Stimulated activated CD4-positive, alpha-beta T cell treated with anti-CD3 and anti-CD28 coated beads, TNF-alpha, amount 100 ng/mL, for 48 hours (primary cell): ENCODE measurements around the gene H19.

ENCODE experiments used
- DNase-seq, 3 donors: peaks; one replicate each; pipeline ENCODE4 v3.0.0-alpha.2; 2020; ENCODE audit warnings: low read depth in 3 of 3

The H19 gene

DNA sequence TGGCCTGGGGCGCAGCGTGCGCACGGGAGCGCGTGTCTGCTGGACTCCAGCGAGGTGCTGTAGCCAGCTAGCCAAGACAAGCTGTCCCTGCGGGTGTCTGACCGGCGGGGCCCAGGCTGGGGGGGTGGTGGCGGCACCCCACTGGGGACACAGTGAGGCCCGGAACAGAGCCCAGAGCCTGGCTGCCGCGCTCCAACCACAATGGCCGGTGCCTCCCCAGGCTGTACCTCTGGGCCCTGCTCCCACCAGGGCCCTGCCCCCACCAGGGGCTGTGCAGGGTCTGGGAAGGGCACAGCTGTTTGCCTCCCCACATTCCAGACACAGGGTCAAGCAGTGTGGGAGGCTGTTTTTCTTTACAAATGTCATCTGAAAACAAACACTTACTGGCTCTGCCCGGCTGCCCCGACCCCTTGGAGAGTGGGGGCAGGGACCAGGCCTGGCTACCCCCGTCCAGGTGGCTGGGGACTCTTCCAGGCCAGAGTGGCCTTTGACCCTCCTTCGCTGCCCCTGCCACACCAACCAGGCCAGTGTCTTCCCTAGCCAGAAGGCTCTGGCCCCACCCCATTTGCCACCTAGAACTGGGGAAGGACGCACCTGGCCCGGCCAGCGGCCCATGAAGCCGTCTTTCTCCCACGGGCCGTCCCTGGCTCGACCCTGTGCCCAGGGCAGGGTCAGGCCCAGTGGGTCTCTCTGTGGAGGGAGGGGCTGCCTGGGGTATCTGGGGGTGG is 14.6 kb downstream of the H19 start:
- DNase-seq = no peak

DNA sequence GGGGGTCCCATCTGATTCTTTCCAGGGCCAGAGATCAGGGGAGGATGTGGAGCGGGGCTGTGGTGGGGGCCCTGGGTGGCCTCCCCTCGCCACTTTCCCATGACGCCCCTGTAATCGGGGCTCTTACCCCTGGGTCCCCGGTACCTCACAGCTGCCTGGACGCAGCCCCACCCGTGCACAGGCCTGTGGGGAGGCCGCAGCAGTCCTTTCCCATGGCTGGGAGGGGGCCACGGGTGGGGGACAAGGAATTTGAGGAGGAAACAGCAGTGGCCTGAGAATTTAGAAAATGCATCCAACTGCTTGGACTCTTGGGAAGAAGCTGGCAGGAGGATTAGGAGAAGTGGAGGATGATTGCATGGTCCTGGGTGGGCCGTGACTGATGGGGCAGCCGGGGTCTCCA is 18.0 kb downstream of the H19 start:
- DNase-seq = no peak

GRCh38 chr11:1978720-1979473 is 18.7 kb downstream of the H19 start:
- DNase-seq = no peak

- DNase-seq = no peak
Observed at GRCh38 chr11:1975185-1975584, 22.5 kb downstream of the H19 start.

DNA sequence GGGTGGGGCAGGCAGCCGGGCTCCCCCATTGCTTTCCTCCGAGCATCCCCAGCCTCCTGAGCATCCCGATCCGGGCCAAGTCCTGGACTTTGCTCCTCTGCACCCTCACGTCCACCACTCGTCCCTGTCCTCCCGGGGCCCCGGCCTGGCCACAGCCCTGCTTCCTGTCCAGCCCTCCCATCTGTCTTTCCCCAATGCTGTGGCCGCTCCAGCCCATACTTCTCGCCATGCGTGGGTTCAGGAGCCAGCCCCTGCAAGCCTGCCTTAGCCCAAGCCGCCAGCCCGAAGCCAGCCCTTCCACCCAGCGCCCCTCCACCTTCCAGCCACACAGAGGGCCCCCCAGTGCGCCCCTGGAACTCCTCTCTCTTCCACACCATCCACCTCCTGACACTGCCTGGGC is 26.7 kb downstream of the H19 start:
- no peak for DNase-seq

GRCh38 chr11:1969776-1970175 is 27.9 kb downstream of the H19 start:
- DNase-seq = no peak

- DNase-seq = no peak
Observed at GRCh38 chr11:1969035-1969434, 28.6 kb downstream of the H19 start.

- DNase-seq = no peak
Observed at GRCh38 chr11:1968454-1969002, 29.1 kb downstream of the H19 start.

- DNase-seq = no peak
Observed at GRCh38 chr11:1967641-1968225, 29.9 kb downstream of the H19 start.

DNA sequence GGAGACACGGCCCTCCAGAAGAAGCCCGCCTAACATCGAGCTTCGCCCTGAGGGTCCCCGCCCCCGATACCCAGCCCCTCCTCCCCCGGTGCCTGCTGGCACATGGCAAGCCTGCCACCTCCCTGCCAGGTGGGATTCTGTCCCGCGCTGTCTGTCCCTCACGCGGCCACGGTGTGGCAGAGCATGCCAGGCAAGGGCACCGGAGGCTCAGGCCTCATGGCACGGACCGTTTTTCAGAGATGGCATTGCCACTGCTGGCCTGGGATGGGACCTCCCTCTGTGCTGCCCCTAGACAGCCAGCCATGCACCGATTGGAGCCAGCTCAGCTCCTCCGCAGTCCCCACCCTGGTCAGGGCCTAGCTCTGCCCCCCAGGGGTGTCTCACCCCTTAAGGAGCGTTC is 31.1 kb downstream of the H19 start:
- no peak for DNase-seq

DNA sequence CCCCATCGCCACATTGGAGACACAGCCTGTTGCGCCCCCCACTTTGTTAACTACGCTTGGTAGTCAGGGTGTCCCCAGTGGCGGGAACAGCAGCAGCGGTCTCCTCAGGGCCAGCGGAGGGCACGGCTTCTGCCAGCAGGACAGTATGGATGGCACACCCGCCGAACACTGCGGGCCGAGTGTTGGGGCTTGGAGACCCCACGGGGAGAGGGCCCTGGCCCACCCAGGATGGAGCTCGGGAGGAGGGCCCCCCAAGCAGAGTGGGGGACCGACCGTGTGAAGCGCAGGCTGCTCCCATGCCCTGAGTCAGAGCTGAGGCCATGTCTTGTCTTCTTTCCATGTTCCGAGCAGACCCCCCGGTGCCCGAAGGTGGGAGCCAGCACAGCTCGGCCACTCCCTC is 32.7 kb downstream of the H19 start:
- DNase-seq = no peak

DNA sequence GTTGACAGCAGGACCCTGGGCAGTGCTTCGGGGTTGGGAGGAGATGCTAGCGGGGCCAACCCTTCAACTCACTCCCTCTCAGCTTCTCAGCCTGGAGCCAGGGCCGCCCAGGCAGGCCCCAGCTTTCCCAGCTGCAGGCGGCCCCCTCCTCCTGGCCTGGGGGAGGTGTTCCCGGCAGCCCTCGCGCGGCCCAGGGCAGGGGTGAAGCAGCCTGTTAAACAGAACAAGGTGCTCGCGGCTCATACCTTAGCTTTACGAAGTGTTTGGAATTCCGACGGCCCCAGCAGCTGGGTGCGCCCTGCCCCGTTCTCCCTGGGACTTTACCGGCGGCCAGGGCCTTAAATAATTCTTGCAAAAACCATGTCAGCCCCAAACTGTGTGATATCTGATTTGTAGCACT is 33.3 kb downstream of the H19 start:
- no peak for DNase-seq

GRCh38 chr11:1963864-1964263 is 33.8 kb downstream of the H19 start:
- DNase-seq = no peak

GRCh38 chr11:1959786-1960185 is 37.9 kb downstream of the H19 start:
- DNase-seq = no peak

DNA sequence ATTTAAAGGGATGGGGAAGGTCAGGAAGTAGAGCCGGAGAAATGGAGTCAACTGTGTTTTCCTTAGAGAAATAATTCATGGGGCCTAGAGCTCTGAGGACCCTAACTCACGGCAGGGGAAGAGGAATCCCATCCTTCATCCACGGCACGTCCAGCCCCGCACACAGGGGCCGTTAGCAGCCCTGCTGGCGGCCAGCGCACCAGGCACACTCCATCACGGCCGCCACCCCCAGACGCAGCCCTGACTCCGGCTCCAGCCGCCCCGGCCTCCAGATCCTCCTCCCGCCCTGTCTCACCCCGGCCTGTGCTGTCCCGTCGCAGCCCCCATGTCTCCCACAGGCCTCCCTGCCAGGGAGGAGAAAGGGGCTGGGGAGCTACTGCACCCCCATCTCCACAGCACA is 39.3 kb downstream of the H19 start:
- DNase-seq = no peak

DNA sequence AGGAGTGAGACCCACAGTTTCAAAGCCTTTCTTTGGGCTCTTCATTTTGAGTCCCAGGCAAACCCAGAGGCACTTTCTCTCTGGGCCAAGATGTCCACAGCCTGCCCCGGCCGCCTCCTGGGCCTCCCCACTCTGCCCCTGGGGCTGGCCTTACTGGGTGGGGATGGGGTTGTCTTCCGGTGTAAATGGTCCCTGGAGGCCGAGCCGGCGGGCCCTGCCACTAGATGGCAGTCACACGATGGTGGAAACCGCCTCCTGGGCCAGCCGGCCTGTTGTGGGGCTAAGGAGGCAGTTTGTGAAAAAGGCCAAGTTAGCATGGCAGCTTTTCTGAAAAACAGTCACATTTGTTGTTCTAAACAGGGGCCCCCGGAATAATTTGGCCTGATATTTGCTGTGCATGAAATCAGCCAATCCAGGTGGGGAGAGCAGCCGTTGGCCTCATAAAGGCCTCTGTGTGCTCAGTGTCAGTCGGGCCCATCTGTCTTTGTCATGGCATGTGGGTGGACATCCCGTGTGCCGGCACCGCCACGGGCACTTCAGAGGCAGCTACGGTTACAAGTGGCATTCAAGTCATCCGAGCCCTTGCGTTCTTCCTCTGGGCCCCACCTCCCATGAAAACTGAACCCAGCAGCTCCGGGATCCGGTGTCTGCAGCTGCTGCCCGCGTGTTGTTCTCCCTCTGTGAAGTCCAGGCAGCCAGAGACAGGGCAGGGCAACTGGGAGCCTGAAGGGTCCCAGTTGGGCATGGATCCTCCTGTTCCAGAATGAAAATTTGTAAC is 44.0 kb downstream of the H19 start:
- DNase-seq = no peak

- no peak for DNase-seq
Observed at GRCh38 chr11:1952806-1953482, 44.7 kb downstream of the H19 start.

GRCh38 chr11:1949922-1950321 is 47.7 kb downstream of the H19 start:
- DNase-seq = no peak

- DNase-seq = no peak
Observed at GRCh38 chr11:1949302-1949701, 48.3 kb downstream of the H19 start.

GRCh38 chr11:1948389-1948788 is 49.3 kb downstream of the H19 start:
- DNase-seq = no peak

GRCh38 chr11:1947592-1948237 is 49.9 kb downstream of the H19 start:
- DNase-seq = no peak
